Transverse colon (tissue), 4 donors: ENCODE data around the gene LYPD6B.

Source experiments
- EP300 ChIP-seq: sonication (generic); formaldehyde crosslinking; IDR thresholded peaks from one replicate; pipeline ENCODE4 v1.6.1; 2017; ENCODE audit warnings: antibody characterized with exemption, low read depth
- POLR2A ChIP-seq: fragments of 450-650 bp; IDR thresholded peaks from one replicate; pipeline ENCODE4 v1.6.1; 2016; ENCODE audit warnings: antibody characterized with exemption, mild to moderate bottlenecking, moderate library complexity
- POLR2AphosphoS5 ChIP-seq, 3 donors: sonication (generic); formaldehyde crosslinking; IDR thresholded peaks; one replicate each; pipeline ENCODE4 v1.6.1; 2016; ENCODE audit warnings: antibody characterized with exemption in 3 of 3
- TF ChIP-seq, protein P1 (sequence below), 5 experiments: fragments of 200-600 bp in 3 of 5; fragments of 450-650 bp in 2 of 5; sonication (generic) in 3 of 5; IDR thresholded peaks; 1 replicate in 2 of 5; 2 replicates in 3 of 5; pipeline ENCODE4 v1.5.1; 2016 to 2017; ENCODE audit warnings: antibody characterized with exemption in 5 of 5, inconsistent platforms in 3 of 5, mild to moderate bottlenecking in 2 of 5, moderate library complexity in 1 of 5

DNA sequence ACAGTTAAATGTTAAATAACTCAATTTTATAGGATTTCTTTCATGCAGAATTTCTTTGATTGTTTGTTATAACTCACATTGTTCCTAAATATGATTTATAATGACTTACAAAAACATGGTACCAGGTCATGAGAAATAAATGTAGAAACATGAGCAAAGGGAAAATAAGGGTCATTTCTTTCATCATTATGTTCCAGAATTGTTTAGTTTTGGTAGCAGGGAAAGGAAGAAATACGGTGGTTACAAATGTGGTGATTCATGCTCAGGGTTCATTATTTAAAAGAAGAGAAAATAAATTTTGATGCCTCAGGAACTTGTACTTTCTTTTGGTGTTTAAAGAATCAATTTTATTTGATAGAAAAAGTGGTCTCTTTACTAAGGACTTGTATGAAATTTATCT lies 4.4 kb downstream of the LYPD6B start:
- TF ChIP-seq, protein P1, sequence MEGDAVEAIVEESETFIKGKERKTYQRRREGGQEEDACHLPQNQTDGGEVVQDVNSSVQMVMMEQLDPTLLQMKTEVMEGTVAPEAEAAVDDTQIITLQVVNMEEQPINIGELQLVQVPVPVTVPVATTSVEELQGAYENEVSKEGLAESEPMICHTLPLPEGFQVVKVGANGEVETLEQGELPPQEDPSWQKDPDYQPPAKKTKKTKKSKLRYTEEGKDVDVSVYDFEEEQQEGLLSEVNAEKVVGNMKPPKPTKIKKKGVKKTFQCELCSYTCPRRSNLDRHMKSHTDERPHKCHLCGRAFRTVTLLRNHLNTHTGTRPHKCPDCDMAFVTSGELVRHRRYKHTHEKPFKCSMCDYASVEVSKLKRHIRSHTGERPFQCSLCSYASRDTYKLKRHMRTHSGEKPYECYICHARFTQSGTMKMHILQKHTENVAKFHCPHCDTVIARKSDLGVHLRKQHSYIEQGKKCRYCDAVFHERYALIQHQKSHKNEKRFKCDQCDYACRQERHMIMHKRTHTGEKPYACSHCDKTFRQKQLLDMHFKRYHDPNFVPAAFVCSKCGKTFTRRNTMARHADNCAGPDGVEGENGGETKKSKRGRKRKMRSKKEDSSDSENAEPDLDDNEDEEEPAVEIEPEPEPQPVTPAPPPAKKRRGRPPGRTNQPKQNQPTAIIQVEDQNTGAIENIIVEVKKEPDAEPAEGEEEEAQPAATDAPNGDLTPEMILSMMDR (IDR thresholded peaks at IDR 0.05) = no peak
- TF ChIP-seq POLR2A (no peak), POLR2AphosphoS5 (IDR thresholded peaks at IDR 0.05) (no peak), EP300 (no peak)
